NCI-H1105 (cell line): ENCODE data around the gene POLR2H.
A peak's percentile ranks its signal among the peaks of the same experiment; 100 is the strongest.

Source experiments
- DNase-seq: peaks from one replicate; lab custom pipeline; 2025; lab: John Stamatoyannopoulos, UW

POLR2H gene

DNA sequence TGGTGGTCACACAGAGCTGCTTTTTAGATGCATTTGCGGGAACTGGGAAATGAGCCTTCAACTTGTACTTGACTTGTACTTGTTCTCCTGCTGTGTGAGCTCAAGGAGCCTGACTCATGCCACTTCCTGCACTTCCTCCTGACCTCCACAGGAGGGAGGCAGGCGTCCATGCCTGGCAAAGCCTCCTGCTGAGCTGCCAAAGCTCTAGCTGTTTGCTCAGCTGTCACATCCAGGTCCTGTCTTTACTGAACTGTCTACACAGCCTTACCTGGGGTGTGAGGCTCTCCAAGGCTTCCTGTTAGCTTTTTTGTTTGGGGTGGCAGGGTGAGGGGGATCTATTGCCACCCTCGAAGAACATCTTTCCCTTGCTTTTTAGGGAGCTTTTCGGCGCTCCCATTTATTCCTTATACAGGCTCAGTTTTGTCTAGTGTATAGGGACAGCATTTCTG, 10.1 kb downstream of the POLR2H start:
- peak; percentile 94 for DNase-seq

DNA sequence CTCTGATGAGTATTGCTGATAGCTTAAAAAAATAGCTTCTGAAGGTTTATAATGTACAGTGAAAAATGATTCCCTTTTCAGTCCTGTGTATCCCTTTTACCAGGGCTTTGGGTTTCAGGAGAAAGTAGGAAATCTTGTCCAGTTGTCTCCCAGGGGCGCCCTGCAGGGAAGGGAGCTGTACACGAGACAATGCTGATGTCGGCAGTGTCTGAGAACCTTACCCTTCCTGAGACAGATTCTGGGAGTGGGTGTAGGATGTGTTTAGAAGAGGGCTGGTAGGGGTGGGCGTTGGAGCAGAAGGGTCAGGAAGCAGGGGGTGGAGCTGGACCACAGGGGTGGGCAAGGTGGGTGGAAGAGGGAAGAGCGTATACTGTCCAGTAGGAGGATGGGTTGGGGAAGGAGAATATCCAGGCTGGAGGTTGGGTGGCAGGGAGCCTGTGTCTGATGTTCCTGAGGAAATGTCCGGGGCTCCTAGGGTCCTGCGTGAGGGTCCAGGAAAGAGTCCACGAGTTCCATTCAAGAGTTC, 10.8 kb downstream of the POLR2H start:
- DNase-seq: no peak

DNA sequence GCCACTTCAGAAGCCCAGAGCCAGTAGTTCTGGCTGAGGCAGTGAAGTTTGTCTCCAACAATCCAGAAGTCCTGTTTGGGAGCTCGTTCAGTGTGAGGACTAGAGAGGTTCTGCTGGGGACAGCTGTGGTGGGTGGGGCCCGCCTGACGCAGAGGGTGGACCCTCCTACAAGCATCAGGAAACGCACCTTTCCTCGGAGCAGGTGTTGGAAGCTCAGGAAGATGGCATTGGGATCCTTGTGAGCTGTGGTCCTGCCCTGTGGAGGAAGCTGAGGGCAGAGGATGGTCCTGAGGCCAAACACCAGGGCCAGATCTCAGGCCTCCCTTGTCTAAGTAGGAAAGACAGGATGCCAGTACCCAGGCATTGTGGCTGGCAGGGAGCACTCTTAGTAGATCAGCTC, 11.4 kb downstream of the POLR2H start:
- DNase-seq: no peak

DNA sequence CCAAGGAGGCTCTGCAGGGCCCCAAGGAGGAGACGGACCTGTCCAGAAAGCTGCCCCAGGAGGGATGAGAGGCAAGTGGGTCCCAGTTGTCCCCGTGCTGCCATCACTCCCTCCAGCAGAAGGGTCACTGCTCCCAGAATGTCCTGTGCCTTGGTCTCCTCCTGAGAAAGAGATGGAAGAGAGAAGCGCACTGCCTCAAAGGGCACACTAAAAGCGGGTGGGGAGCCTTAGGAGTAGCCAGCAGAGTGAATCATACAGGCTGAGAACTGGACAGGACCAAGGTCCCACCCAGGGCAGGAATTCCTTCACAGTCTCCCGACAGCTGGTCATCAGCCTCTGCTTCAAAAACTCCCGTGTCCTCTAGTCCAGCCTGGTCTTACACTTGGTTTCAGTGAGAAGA, 11.9 kb downstream of the POLR2H start:
- DNase-seq: no peak

DNA sequence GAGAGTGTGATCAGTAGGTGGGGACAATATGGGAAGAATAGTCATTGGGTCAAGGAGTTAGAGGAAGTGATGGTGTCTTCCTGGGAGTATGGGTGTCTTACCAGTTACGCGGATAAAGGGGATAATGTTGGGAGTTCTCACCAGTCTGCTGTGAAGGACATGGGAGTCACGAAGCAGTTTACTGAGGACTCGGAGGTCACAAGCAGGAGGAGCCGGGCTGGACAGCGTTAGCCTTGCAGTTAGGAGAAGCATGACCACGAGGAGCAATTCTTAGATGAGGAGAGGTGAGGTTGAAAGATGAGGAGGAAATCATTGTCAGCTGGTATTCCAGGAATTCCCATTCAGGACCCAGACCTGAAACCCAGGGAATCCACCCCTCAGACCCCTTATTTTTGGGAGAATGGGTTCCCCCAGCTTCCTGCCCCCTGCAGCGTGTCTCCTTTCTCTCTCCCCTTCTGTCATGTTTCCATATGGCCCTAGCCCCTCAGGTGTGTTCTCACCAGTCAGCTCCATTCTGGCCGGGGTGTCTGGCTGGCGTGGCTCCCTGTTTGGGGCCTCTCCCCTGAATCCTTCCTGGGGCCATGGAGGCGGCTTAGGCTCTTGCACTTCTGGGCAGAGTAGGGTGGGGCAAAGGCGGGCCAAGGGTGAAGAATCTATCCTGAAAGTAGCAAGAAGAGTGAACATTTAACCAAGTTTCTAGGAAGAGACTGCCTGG, 14.4 kb downstream of the POLR2H start:
- no peak for DNase-seq

DNA sequence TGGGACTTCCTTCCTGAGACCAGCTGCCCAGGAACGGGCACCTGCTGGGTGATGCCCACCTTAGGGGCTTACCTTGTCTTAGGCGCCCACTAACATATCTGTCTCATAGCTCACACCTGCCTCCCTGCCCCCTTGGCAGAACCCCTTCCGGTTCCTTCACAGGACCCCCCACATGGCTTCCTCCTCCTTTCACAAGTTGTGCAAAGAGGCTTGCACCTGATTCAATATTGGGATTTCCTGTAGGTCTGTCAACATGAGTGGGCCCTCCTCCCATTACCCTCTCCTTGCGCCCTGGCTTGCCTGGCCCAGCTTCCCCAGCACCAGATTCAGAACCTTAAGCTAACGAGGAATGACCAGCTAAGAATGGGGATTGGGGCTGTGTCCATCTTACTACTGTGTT, 15.9 kb downstream of the POLR2H start:
- no peak for DNase-seq

DNA sequence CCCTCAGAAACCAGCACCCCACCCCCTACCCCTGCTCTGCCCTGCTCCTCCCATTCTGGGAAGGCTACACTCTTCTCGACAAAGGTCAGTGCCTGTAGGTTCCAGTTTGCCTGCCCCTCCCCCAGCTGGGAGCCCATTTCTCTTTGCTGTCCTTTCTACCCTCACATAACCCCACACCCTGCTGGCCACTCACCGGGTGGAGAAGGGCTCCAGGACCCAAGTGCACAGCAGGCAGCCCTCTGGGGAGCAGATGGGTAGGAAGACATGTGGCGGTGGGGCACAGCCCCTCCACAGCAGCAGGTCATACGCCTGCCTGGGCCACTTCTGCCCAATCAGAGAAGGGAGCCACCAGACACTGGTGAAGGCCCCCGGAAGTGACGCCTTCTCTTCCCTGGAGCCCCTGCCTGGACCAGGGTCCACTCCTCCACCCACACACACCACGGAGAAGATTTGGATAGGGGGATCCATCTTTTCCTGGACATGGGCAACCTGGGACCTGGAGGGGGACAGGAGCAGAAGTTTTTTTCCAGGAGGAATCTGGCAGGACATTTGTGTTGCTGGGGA, 16.5 kb downstream of the POLR2H start, which contains the start of gene THPO:
Gene THPO (minus strand): TSS at position 326 of the 564 bp plus-strand sequence. CDS start 1,948 bp downstream, outside the sequence.
- no peak for DNase-seq

DNA sequence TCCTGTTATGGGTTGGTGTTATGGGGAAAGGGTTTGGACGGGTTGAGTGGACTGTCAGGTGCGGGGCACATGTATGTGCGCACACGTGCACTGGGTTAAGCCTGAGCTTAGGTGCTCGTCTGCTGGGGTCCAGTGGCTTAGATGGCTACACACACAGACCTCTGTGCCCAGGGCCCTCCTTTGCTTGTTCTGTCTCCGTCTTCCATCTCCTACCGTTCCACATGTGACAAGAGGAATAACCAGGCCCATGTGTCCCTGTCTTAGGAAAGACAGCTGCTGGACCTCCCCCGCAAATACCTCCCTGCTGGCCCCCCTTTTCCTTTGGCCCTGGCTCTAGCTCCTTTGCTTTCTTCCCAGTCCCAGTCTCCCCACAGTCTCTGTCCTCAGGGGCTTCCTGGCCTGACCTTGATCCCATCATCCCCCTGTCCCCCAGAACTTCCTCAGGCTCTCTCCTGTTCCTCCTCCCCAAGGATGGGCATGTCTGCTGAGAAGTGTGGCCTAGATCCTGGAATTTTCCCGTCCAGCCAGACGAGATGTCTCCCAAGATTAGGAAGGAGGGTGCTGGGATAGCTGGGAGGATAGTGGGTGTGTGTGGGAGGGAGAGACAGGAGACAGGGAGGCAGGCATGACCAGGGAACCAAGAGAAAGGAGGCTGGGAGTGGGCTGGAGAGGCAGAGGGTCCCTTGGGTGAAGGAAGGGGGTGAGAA, 17.3 kb downstream of the POLR2H start:
- no peak for DNase-seq

DNA sequence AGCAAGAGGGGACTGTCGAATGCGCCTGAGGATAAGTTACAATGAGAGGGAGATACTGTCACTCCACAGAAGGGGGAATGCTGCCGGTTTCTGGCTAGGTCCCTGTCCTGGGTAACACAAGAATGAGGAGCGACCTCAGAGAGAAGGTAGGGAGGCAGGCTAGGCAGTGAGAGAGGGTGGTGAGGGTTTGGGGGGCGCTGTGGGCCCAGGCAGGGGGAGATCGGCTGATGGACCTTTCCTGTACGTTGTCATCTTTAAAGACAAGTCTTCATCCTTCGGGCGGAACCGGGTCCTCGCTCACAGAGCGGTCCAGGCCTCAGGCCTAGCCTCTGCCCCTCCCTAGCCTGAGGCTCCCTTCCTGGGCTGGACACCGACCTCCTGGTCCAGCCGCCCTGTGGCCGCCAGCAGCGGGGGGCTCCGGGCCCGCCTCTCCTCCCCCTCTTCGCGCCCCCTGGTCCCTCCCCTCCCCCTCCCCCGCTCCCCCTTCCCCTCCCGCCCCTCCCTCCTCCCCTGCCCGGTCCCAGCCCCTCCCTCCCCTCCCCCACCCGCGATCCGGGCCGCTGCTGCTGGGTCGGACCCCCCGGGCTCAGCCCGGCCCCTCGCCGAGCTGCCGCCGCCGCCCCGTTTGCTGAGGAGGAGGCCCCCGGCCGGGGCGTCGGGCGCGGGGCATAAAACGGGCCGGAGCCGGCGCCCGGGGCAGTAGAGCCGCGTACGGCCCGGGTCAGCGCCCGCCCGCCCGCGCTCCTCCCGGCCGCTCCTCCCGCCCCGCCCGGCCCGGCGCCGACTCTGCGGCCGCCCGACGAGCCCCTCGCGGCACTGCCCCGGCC, 18.1 kb downstream of the POLR2H start, which contains the start of gene CHRD:
Gene CHRD (plus strand): TSS at position 697 of the 827 bp plus-strand sequence. CDS start 265 bp downstream, outside the sequence.
- no peak for DNase-seq

DNA sequence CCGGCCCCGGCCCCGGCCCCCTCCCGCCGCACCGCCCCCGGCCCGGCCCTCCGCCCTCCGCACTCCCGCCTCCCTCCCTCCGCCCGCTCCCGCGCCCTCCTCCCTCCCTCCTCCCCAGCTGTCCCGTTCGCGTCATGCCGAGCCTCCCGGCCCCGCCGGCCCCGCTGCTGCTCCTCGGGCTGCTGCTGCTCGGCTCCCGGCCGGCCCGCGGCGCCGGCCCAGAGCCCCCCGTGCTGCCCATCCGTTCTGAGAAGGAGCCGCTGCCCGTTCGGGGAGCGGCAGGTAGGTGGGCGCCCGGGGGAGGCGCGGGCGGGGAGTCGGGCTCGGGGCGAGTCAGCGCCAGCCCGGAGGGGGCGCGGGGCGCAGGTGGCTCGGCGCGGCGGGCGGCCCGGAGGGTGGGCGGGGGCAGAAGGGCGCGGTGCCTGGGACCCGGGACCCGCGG, 18.7 kb downstream of the POLR2H start:
- DNase-seq: no peak

DNA sequence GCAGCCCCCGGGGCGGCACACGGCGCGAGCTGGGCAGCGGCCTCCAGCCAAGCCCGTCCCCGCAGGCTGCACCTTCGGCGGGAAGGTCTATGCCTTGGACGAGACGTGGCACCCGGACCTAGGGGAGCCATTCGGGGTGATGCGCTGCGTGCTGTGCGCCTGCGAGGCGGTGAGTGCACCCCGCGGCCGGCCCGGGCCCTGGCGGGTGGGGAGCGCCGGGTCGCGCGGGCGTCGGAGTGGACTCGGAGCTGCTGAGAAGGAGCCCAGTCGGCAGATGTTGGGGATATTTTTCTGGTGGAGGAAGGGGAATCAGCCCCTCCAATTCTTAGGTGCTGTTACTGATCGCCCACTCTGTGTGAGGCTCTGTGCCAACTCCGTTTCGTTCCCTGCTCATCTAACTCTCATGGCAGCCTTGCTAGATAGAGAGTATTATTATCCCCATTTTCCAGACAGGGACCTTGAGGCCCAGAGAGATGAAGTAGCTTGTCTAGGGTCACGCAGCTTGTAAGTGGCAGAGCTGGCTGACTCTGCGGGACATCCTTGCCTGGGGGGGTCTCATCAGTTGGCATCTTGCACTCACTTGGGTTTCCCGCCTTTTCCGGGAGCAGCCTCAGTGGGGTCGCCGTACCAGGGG, 19.2 kb downstream of the POLR2H start:
- DNase-seq: no peak

DNA sequence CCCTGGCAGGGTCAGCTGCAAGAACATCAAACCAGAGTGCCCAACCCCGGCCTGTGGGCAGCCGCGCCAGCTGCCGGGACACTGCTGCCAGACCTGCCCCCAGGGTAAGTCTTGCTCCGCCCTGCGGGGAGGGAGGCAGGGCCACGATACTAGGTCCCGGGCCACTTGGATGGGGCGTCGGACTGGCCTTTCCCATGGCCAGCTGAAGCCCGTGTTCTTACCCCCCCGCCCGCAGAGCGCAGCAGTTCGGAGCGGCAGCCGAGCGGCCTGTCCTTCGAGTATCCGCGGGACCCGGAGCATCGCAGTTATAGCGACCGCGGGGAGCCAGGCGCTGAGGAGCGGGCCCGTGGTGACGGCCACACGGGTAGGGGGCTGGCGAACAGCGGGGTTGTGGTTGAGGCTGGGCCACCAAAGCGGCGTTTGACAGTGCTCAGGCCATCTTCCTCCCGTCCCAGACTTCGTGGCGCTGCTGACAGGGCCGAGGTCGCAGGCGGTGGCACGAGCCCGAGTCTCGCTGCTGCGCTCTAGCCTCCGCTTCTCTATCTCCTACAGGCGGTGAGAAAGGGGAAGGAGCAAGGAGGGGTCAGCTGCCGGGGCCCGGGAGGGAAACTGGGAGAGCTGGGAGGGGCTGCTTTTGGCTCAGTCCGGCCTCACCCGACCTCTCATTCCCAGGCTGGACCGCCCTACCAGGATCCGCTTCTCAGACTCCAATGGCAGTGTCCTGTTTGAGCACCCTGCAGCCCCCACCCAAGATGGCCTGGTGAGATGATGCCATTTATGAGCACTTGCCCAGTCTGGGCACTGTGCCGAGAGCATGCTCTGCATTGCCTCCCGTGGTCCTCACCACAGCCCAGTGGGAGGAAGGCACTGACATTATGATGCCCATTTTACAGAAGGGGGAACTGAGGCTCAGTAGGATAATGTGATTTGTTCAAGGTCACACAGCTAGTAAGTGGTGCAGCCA, 20.0 kb downstream of the POLR2H start:
- DNase-seq: no peak

DNA sequence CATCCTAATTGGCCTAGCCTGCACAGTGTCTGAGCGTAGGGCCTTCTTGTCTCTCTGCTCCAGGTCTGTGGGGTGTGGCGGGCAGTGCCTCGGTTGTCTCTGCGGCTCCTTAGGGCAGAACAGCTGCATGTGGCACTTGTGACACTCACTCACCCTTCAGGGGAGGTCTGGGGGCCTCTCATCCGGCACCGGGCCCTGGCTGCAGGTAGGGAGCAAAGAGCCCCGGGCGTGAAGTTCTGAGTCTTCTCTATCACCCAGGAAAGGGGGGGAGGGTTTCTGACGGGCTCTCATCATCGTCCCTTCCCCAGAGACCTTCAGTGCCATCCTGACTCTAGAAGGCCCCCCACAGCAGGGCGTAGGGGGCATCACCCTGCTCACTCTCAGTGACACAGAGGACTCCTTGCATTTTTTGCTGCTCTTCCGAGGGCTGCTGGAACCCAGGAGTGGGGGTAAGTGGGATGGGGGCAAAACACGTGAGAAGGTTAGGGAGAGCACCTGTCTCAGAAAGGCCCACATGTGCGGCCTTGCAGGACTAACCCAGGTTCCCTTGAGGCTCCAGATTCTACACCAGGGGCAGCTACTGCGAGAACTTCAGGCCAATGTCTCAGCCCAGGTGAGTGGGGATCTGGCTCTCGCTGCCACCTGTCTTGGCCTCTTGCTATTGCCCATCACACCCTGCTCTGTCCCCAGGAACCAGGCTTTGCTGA, 21.0 kb downstream of the POLR2H start:
- DNase-seq: no peak

DNA sequence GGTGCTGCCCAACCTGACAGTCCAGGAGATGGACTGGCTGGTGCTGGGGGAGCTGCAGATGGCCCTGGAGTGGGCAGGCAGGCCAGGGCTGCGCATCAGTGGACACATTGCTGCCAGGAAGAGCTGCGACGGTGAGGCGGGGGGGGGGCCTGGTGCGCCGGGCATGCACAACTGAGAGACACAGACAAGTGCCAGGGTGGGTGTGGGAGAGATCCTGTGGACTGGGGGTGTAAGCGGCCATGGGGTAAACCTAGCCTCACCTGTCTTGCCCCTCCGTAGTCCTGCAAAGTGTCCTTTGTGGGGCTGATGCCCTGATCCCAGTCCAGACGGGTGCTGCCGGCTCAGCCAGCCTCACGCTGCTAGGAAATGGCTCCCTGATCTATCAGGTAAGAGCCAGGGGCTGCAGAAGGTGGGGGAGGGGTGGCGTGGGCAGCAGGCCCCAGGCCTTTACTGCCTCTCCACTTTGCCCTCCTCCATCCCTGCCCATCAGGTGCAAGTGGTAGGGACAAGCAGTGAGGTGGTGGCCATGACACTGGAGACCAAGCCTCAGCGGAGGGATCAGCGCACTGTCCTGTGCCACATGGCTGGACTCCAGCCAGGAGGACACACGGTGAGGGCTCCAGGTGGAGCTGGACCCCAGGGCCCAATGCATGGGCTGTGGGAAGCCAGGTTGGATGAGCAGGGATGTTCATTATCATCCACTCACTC, 21.7 kb downstream of the POLR2H start:
- DNase-seq: no peak

DNA sequence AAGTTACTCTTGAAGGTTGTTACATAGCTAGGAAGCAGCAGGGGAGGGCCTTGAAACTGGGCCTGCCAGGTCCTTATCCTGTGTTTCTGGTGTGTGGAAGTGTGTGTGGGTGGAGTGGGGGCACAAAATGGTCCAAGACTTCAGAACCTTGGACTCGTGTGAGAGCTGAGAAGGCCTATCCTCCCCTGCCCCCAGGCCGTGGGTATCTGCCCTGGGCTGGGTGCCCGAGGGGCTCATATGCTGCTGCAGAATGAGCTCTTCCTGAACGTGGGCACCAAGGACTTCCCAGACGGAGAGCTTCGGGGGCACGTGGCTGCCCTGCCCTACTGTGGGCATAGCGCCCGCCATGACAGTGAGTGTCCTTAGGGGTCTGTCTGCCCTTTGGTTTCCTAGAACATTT, 22.8 kb downstream of the POLR2H start:
- DNase-seq: no peak

DNA sequence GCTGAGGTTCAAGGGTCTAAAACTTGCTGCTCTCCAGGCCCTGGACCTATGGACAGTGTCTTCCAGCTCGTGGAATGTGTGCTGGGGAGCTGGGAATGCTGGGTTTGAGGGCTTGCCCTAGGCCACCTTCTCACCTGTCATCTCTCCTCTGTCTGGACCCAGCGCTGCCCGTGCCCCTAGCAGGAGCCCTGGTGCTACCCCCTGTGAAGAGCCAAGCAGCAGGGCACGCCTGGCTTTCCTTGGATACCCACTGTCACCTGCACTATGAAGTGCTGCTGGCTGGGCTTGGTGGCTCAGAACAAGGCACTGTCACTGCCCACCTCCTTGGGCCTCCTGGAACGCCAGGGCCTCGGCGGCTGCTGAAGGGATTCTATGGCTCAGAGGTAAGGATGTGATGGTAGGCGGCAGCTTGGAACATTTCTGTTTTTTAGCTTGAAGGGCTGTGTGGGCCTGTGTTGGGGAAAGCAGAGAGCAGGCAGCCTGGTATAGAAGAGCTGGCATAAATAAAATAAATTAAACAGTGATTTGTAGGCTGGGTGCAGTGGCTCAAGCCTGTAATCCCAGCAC, 23.4 kb downstream of the POLR2H start:
- no peak for DNase-seq

DNA sequence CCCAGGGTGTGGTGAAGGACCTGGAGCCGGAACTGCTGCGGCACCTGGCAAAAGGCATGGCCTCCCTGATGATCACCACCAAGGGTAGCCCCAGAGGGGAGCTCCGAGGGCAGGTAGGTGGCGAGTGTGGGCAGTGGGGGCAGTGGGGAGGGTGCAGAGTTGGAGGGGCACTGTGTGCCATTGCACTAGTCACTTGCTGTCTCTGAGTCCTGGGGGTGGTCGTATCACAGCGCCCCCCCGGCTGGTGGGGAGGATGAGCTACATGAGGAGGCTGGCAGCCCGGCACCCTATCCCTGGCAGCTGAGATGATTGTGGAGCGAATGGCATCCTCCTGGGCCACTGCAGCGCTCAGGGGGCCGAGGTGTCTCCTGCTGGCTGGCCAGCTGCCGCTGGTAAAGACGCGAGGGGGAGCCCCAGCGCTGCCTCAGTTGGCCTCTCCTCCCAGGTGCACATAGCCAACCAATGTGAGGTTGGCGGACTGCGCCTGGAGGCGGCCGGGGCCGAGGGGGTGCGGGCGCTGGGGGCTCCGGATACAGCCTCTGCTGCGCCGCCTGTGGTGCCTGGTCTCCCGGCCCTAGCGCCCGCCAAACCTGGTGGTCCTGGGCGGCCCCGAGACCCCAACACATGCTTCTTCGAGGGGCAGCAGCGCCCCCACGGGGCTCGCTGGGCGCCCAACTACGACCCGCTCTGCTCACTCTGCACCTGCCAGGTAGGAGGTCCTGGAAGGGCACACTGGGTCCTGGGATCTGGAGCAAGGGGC, 24.7 kb downstream of the POLR2H start:
- DNase-seq: no peak
